GM18519 (cell line): Measurements from ENCODE around the gene PPM1L.
"Not testable (repeated sequence)": the region's sequence is repeated elsewhere in the genome, so short reads cannot be mapped to it uniquely, and the experiment has no call there.

Source experiments
- ATAC-seq: cut with Tn5 transposase; IDR thresholded peaks from one replicate; pipeline ENCODE4 v1.9.1; 2021; ENCODE audit warnings: mild to moderate bottlenecking, moderate library complexity; ENCODE audit not compliant: unreplicated experiment, low FRiP score

PPM1L gene

GRCh38 chr3:160973067-160973809 is 217.2 kb downstream of the PPM1L start:
- no peak for ATAC-seq

DNA sequence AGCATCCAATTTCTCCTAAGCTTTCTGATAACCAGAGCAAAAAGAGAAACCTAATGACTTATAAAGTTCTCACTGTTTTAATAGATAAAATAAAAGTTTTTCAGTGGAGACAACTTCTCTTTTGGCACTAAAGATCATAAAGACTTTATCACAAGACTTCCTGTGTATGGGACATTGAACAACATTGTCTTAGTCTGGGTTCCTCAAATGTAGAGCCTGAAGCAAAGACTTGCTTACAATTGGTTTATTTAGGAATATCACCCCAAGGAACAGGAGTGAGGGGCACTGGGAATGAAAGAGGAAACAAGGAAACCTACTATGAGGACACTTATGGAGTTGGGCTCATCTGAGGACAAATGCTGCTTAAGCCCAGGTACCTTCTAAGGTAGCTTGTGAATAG is 221.7 kb downstream of the PPM1L start:
- no peak for ATAC-seq

GRCh38 chr3:160980740-160981139 is 224.7 kb downstream of the PPM1L start:
- ATAC-seq = peak; percentile 54

DNA sequence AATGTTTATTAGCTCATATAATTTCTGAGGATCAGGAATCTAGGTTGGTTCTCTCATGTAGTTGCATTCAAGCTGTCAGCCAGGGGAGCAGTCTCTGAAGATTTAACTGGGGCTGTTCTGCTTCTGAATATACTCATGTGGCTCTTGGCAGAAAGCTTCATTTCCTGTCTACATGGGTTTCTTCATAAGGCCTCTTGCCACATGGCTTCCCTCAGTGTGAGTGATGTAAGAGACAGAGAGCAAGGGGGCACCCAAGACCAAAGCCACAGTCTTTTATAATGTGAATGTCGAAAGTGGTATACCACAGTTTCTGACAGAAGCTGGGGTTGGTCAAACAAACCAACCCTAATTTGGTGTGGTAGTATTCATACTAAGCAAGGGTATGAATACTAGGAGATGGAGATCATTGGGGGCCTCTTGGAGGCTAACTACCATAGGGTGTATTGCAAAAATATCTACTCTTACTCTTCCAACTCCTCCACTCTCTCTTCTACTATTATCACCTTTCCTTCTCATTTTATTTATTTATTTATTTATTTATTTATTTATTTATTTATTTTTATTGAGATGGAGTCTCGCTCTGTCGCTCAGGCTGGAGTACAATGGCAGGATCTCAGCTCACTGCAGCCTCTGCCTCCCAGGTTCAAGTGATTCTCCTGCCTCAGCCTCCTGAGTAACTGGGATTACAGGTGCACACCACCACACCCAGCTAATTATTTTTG is 225.3 kb downstream of the PPM1L start:
- ATAC-seq = peak; percentile 65

DNA sequence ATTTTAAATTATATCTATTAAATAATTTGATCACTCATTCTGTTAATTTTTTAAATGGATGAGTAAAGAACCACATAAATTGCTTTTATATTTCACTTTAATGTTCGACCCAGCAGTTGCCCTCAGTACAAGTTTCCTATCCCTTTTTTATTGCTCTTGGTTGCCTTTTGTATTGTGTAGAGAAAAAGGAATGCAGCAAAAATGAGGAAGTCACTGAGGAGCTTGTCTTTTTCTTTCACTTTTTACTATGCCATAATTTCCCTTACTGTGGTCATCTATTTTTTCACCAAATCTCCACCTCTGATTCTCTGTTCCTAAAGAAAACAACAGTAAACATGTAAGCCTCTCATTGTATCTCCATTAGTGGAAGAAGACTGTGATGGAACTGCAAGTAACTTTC is 226.5 kb downstream of the PPM1L start:
- peak; percentile 35 for ATAC-seq

DNA sequence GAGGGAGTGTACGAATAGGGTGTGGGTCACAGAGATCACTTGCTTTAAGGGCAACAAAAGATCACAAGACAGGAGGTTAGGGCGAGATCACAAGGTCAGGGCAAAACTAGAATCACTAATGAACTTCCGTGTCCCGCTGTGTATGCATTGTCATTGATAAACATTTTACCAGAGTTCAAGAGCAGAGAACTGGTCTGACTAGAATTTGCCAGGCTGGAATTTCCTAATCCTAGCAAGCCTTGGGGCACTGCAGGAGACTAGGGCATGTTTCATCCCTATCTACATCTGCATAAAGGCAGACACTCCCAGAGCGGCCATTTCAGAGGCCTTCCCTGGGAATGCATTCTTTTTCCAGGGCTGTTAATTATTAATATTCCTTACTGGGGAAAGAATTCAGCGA is 227.9 kb downstream of the PPM1L start:
- not testable (repeated sequence) for ATAC-seq

DNA sequence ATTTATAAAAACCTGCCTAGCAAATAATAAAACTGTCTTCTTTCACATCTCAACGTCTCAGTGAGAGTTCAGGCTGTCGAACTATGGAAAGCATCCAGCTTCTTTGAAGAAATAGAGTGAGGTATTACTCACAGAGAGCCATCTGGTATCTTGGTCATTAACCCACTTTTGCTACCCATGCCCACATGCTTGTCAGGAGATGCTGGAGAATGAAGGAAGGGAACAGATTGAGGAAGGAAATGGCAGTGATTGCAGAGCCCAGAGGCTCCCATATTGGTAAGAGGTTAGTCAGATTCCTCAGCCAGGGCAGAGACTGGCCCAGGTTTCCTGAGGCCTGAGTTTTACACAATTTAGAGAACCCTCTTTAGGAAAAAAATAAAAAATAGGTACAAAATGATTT is 230.0 kb downstream of the PPM1L start:
- ATAC-seq = no peak

- no peak for ATAC-seq
Observed at GRCh38 chr3:160987982-160988964, 232.2 kb downstream of the PPM1L start.

DNA sequence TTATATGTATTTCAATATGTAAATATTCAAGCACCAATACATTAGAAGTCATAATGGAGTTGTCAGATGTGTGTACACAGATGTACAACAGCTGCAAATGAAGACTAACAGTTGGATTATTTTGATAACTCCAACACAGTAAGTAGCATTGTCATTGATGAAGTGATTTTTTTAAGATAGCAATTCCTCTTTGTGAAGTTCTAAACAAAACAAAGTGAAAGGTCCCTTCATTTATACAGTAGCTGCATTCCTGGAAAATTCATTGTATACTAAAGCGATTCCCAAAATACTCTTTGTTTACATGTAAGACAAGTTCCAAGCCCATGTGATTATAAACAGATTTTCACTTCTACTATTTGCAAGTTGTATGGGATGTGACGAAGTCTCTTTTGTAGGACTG is 234.4 kb downstream of the PPM1L start:
- ATAC-seq = no peak

- no peak for ATAC-seq
Observed at GRCh38 chr3:160992712-160993111, 236.7 kb downstream of the PPM1L start.

GRCh38 chr3:160996811-160997210 is 240.8 kb downstream of the PPM1L start:
- no peak for ATAC-seq

DNA sequence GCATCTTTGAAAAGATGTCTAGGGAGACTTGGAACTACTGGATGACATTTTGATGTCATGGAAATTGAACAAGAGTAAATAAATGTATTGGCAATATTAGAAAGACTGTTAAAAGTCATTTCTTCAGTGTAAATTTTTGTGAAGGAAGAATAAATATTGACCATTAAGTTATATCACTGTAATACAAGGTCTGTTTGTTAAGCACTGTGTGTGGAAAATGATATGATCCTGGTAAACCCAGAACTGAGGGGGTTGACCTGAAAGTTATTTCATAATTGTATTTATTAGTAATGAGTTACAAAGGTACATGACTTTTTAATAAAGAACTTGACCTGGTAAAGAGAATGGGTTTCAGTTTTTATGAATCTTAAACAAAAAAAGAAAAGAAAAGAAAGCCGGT is 242.6 kb downstream of the PPM1L start:
- ATAC-seq = no peak

DNA sequence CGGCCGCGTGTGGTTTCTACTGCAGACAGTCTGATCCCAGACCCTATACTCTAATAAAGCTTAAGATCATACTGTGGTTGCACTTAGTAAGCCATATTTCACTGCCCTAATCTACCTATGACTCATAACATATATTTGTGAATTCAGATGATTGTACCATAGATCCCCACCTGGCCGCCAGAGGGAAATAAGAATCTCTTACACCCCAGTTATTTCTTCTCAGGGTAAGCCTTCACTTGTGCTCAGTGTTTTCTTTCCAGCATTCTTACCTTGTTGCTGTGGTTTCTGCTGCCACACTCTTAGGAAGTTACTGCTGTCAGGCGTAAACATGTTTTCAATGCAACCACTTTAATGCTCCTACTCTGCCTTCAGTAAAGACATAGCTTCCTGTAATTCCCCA is 243.2 kb downstream of the PPM1L start:
- no peak for ATAC-seq

DNA sequence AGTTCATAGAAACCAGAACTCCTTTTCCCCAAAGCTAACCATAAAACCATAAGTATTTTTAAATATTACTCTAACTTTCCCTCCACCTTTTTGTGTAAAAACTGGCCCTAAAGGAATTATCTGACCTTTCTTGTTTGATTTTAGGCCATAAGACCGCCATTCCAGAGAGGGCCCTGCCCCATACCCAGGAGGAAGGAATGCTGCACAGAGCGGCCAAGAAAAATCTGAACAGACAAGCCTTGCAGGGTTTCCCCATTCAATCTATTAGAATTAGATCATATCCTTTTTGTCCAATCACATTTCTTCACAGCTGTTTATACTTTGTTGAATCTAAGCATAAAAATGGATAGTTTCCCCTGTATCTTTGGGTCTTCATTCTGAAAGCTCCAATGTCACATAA is 252.1 kb downstream of the PPM1L start:
- no peak for ATAC-seq

DNA sequence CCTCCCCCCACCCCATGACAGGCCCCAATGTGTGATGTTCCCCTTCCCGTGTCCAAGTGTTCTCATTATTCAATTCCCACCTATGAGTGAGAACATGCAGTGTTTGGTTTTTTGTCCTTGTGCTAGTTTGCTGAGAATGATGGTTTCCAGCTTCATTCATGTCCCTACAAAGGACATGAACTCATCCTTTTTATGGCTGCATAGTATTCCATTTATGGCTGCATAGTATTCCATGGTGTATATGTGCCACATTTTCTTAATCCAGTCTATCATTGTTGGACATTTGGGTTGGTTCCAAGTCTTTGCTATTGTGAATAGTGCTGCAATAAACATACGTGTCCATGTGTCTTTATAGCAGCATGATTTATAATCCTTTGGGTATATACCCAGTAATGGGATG is 254.1 kb downstream of the PPM1L start:
- not testable (repeated sequence) for ATAC-seq

DNA sequence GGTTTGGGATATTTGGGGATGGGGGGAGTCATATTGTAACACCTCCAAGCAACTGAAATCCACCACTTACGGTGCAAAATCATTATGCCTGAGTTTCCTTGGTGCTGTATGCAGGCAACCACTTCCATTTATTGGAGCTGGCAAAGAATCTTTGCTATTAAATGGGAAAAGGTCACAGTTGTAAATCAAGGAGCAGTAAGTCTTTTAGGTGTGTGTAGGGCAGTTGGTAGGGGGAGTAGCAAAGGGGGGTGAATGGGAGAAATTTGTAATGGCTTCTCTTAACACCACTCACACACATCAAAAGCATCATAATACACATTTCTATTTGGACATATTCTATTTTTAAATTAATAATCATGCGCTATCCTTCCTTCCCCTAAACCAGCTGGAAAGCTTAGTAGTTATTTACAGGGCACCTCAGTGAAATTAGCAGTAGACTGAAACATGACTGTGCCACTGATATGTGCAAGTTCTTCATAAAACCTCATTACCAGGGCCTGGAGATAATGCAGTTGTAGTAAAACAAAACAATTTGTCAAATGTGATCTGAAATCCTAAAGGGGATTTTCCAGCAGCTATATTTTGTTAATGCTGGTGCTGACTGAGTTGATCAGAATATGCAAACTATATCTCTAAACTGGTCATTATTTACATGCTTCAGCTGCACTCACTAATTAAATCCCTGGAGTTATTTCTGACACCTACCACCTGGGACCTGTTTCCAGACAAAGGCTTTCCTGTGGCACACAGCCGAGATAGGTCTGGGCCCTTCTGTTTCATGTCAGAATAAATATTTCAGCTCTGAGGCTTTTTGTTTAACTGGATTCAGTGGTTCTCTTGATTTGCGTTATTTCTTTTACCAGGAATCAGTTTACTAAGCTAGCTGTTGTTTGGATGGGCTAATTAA is 259.1 kb downstream of the PPM1L start:
- no peak for ATAC-seq

DNA sequence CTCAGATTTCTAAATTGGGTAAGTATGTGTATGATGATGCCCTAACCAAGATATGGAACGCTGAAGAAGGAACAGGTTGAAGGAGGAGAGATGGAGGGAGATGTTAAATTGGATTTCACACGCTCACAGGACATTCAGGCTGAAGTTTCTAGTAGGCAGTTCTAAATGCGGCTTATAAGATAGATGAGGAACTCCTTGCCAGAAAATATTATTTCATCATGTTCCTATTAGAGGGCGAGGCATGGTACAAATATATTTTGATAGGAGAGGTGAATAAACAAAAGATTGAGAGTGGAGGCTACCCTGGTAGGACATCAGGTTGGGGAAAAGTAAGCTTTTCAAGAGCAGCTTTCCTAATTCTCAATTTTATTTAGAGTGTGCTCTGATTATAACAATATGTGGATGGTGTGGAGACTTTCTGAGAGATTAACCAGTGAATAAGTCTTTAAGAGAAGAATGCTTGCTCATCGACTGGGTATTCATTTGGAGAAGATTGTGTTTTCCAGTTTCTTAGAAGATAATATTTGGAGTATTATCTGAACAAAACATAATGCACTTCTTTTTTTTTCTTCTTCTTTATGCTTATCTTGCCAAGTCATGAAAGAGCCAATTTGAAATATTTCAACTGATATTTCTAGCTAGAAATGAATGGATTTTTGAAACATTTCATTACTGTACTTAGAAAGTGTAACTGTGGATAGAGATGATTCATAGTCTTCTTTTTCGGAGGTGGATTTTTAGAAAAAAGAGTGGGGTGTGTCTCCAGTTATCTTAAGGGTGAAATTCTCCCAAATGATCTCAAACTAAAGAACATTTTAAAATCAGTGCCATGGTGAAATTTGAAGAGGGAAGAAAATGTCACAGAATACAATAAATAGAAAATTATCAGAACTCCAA is 260.6 kb downstream of the PPM1L start:
- no peak for ATAC-seq

GRCh38 chr3:161017971-161018370 is 261.9 kb downstream of the PPM1L start:
- ATAC-seq = no peak

DNA sequence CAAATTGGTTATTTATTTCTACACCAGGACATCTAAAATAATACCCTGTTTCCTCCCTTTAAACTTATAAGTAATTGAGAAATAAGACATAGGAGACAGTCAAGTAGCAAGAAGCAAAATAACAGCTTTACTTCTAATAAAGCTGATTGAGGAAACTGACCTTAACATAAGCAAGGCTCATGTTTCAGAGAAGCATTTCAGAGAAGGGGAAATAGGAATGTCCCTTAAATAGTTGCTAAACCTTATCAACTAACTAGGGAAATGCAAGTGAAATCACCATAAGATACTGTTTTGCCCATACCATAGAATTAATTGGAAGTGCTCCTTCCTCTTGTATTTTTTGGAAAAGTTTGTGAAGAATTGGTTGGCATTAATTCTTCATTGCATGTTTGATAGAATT is 264.2 kb downstream of the PPM1L start:
- ATAC-seq = no peak
